C4-2B (cell line): ENCODE results near the gene PSMA3.

ENCODE experiments used
- H3K27ac ChIP-seq: fragments of 450-650 bp; 2 replicates; pipeline ENCODE4 v1.5.1; 2017
- ZFX ChIP-seq: fragments of 450-650 bp; IDR thresholded peaks from 2 replicates; pipeline ENCODE4 v1.6.1; 2017
- TF ChIP-seq, protein P1 (sequence below): fragments of 450-650 bp; conservative IDR thresholded peaks from 2 replicates; pipeline ENCODE4 v1.5.1; 2017; ENCODE audit warnings: mild to moderate bottlenecking

Gene PSMA3

GRCh38 chr14:58307597-58308316 is 63.1 kb downstream of the PSMA3 start:
- H3K27ac ChIP-seq = no peak overlapping the region
- TF ChIP-seq, protein P1, sequence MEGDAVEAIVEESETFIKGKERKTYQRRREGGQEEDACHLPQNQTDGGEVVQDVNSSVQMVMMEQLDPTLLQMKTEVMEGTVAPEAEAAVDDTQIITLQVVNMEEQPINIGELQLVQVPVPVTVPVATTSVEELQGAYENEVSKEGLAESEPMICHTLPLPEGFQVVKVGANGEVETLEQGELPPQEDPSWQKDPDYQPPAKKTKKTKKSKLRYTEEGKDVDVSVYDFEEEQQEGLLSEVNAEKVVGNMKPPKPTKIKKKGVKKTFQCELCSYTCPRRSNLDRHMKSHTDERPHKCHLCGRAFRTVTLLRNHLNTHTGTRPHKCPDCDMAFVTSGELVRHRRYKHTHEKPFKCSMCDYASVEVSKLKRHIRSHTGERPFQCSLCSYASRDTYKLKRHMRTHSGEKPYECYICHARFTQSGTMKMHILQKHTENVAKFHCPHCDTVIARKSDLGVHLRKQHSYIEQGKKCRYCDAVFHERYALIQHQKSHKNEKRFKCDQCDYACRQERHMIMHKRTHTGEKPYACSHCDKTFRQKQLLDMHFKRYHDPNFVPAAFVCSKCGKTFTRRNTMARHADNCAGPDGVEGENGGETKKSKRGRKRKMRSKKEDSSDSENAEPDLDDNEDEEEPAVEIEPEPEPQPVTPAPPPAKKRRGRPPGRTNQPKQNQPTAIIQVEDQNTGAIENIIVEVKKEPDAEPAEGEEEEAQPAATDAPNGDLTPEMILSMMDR = no peak

- TF ChIP-seq, protein P1 = no peak
- TF ChIP-seq ZFX = no peak
- no peak overlapping the region for H3K27ac ChIP-seq
Observed at GRCh38 chr14:58309086-58309485, 64.4 kb downstream of the PSMA3 start.

- H3K27ac ChIP-seq = no peak overlapping the region
- TF ChIP-seq ZFX = no peak
- TF ChIP-seq, protein P1 = no peak
Observed at GRCh38 chr14:58313699-58314098, 69.1 kb downstream of the PSMA3 start.

DNA sequence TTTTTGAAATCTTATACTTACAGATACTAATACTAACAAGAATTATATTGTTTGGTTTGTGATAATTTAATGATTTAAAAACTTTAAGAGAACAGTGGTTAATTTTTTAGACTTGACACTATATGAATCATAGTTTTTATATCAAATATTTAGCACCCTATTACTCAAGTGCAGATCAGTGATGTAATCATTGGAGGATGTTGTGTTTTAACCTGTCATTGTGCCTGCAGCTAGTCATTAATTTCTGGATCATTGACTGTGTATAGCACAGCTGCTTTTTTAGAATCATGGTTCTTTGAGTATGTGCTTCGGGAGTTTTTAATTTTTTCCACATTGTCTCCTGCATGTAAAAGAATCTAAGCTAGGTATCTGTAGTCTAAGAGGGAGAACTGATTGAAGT is 71.0 kb downstream of the PSMA3 start:
- H3K27ac ChIP-seq = no peak overlapping the region
- TF ChIP-seq, protein P1 = no peak
- no peak for TF ChIP-seq ZFX
